ENCODE data around the gene TMUB1.

DNA sequence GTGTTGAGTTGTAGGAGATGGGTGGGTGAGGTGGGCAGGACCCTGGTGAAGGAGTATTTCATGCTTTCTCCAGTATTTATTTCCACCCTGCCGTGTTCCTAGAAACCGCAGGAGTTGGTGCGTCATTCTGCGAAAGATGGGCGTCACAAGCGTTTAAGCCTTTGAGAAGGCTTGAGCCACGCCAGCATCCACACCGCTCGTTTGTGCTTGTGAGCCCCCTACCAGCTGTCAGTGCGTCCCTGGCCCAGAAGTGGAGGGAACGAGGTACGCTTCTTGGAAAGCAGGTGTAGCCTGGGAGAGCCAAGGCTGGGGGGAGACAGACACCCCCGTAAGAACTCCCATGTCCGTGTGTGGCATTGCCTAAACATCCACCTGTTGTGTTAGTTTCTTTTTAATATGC is 8.7 kb upstream of the TMUB1 start:
- TF ChIP-seq, protein P1, sequence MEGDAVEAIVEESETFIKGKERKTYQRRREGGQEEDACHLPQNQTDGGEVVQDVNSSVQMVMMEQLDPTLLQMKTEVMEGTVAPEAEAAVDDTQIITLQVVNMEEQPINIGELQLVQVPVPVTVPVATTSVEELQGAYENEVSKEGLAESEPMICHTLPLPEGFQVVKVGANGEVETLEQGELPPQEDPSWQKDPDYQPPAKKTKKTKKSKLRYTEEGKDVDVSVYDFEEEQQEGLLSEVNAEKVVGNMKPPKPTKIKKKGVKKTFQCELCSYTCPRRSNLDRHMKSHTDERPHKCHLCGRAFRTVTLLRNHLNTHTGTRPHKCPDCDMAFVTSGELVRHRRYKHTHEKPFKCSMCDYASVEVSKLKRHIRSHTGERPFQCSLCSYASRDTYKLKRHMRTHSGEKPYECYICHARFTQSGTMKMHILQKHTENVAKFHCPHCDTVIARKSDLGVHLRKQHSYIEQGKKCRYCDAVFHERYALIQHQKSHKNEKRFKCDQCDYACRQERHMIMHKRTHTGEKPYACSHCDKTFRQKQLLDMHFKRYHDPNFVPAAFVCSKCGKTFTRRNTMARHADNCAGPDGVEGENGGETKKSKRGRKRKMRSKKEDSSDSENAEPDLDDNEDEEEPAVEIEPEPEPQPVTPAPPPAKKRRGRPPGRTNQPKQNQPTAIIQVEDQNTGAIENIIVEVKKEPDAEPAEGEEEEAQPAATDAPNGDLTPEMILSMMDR (IDR thresholded peaks at IDR 0.05; ENCODE audit: extremely low read depth in 1 of 2, insufficient read depth in 1 of 2, low read depth in 1 of 2, low read length in 2 of 2), result no peak
- TF ChIP-seq POLR2A (IDR thresholded peaks at IDR 0.05; ENCODE audit: low read depth, low read length) (no peak), MAX (IDR thresholded peaks at IDR 0.05; ENCODE audit: insufficient read depth, insufficient read length) (no peak), POLR2AphosphoS5 (IDR thresholded peaks at IDR 0.05; ENCODE audit: insufficient read depth, low read depth, low read length) (no peak), EZH2 (IDR thresholded peaks at IDR 0.05; ENCODE audit: borderline replicate concordance, low read depth, low read length, severe bottlenecking) (no peak), GATA2 (IDR thresholded peaks at IDR 0.05; ENCODE audit: insufficient read depth, insufficient read length, low read depth, low read length) (no peak), JUN (IDR thresholded peaks at IDR 0.05; ENCODE audit: borderline replicate concordance, insufficient read depth, insufficient read length, low read depth) (no peak), FOS (IDR thresholded peaks at IDR 0.05; ENCODE audit: borderline replicate concordance, insufficient read depth, low read length) (no peak)

Measured in endothelial cell of umbilical vein (primary cell).